HG03097 (cell line): Measurements from ENCODE around the gene TAS1R1.
"Not testable (repeated sequence)": the region's sequence is repeated elsewhere in the genome, so short reads cannot be mapped to it uniquely, and the experiment has no call there.

Source experiments
- ATAC-seq: cut with Tn5 transposase; IDR thresholded peaks from one replicate; pipeline ENCODE4 v1.9.1; 2021; ENCODE audit not compliant: unreplicated experiment, low FRiP score

The TAS1R1 gene

GRCh38 chr1:6587261-6588005 lies 32.3 kb downstream of the TAS1R1 start:
- no peak for ATAC-seq

GRCh38 chr1:6588128-6588892 lies 33.2 kb downstream of the TAS1R1 start:
- ATAC-seq, result no peak

- no peak for ATAC-seq
Measured at GRCh38 chr1:6588893-6589520, 33.9 kb downstream of the TAS1R1 start.

- no peak for ATAC-seq
Measured at GRCh38 chr1:6590046-6590445, 34.9 kb downstream of the TAS1R1 start.

DNA sequence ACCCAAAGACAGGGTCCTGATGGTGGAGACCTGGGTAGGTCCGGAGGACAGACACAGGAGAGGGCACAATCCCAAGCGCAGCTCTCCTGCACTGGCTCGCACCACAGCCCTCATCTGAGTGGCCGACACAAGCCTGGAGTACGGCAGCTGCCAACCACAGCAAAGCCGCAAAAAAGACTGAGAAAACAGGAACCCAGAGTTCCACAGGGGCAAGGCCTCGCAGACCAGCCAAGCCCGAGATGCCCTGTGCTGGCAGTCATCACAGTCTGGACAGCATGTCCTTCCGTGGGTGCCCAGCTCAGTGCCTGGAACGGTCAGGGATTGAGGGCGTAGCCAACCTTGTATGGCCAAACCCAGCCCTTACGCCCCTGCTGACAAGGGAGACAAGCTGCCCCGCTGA lies 36.1 kb downstream of the TAS1R1 start:
- ATAC-seq, result no peak

DNA sequence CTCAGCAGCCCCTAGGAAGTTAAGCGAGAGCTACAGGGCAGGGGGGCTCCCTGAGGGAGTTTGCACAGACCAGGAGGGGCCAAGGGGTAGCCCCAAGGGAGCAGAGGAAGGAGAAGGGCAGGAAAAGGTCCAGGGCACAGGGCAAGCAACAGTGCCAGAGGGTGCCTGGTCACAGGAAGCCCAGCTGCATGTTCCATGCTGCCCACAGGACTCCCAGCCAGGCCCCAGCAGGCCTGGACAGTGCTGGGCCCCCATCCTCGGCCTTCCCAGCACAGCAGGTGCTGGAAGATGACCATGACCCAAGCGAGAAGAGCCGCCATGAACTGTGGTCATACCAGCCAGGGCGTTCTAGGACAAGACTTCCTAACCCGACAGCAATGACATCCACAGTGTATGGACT lies 36.5 kb downstream of the TAS1R1 start:
- no peak for ATAC-seq

DNA sequence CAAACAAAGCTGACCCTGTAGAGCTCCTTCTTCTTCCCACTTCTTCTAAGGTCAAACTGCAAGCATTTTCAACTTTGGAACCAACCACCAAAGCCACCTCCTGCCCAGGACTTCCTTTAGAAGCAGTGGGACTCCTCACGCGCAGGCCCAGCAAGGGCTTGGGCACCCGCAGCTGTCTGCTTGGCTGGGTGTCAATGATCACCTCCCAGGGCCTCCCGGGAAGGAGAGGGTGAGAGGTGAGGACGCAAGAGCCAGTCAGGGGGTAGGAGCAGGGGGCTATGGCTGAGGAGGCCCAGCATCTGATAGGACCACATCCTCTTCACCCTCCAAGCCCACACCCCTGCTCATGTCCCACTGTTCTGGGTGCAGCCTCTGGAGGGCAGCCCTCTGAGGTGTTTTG lies 37.3 kb downstream of the TAS1R1 start:
- no peak for ATAC-seq

DNA sequence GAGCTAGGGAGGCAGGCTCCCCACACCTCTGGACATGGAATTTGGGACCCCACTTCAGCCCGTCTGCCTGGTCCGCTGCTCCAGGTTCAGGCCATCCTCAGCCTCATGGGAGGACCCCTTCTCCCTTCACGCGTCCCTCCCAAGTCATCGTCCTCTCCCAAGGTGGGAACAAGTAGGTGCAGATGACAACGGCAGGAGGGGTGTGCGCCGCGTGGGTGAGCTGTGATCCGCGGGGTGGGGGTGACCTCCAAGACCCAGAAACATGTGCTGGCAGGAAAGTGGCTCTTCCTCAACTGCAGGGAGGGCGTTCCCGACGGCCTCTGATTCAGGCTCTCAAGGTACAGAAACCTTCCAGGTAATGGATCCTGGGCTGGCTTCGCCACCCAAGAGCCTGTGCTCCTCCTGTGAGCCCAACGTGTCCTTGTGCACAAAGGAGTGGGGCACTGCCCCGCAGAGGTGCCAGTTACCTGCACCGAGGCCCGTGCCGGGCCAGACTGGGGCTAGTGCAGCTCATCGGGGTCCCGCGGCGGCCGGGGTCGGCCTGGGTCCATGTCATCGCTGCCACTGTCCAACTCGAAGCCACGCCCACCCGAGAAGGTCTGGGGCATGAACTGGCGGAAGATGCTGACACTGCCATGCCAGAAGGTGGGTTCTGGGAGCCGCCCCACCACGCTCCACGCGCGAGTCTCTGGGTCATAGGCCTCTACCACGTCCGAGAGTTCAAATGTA lies 37.9 kb downstream of the TAS1R1 start:
- no peak for ATAC-seq

DNA sequence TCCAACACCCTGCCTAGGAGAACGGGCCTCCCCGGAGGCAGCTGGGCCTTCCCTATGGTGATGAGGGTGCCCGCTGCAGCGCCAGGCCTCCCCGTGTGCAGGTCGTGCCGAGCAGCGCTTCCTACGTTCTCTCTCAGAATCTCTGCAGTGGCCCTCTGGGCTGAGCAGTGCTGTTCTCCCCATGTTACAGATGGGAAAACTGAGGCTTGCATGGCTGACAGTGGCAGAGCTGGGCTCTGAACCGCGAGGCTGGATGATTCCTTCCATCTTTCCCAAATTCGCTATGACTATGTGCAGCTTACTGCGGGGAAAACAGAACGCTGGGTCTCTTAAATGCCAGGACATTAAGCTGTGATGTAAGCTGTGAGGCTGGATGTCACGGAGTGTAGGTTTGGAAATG lies 38.7 kb downstream of the TAS1R1 start:
- no peak for ATAC-seq

DNA sequence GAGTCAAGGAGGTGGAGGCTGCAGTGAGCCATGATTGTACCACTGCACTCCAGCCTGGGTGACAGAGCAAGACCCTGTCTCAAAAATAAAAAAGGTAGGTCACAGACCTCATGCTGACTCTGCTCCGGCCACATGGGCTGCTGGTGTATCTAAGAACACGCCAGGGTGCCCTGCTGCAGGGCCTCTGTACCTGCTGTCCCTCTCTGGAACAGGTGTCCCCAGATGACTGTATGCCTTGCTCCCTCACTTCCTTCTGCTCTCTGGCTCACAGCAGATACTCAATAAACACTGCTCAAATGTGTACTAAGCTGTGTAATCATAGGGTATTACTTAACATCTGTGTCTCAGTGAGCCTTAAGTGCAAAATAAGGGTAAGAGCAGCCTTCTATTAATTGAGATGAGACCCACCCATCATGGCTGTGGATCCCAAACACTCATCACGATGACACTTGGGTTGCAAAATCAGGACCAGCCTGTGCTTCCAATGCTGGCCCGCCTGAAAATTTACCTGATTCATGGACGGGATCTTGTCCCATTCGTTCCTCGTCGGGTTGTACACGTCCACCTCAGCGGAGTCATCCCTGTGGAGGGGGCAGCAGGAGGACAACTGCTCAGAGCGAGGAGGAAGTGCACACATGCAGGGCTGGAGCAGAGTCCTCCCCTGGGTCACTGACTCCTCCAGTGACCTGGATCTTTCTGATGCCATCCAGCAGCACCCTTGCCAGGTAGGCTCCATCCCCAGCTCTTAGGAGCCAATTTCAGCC lies 40.1 kb downstream of the TAS1R1 start:
- no peak for ATAC-seq

GRCh38 chr1:6596351-6596750 lies 41.2 kb downstream of the TAS1R1 start:
- ATAC-seq, result no peak

DNA sequence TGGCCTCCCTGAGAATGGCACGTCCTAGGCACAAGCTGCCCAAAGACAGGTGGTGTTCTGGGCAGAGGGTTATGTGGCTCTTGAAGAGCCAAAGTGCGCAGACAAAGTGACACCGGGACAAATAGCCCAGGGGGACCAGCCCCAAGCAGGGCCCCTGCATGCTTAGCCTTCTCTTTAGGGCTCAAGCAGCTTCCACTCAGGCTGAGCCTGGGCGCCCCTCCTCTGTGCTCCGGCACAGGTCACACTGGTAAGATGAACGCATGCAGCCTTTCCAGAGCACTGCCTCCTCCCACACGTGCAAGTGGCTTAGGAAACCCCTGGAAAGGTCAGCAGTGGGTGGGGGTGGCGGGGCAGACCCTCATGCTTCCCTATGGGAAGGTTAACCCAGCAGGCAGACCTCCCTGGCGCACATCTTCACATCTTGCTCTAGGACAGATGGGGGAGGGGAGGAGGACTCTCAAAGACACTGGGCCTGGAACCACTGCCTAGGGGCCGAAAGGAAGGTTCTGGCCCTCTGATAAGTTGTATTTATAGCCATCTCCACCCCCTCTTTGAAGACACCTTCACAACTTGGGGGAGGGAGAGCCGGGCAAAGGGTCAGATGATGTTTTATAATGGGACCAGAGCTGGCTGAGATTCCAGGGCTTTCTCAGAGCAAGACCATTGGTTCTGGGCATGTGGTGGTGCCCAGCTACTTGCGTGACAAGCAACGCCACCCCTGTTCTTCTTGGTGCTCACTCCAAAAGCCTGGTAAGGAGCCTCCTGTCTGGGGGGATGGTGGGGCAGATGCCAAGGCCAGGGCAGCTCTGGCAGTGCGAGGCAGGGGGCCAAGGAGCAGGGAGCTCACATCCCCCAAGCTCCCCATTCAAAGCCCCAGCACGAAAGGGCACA lies 42.0 kb downstream of the TAS1R1 start:
- no peak for ATAC-seq

DNA sequence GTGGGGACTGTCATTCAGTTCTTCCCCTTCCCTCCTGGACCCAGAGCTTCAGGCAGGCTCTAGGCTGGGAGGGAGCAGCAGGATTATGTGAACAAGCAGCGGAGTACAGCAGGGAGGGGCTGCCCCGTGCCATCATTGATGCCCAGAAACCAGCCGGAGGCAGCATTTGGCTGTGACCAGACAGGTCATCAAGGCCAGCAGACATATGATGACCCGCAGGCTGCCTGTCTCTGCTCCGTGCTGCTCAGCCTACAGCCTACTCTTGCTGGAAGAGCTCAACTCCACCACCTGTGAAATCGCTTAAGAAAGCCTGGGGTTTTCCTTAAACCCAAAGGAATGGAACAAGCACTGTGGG lies 42.6 kb downstream of the TAS1R1 start:
- no peak for ATAC-seq

- no peak for ATAC-seq
Measured at GRCh38 chr1:6599141-6599975, 44.3 kb downstream of the TAS1R1 start.

GRCh38 chr1:6599991-6600390 lies 44.9 kb downstream of the TAS1R1 start:
- not testable (repeated sequence) for ATAC-seq

DNA sequence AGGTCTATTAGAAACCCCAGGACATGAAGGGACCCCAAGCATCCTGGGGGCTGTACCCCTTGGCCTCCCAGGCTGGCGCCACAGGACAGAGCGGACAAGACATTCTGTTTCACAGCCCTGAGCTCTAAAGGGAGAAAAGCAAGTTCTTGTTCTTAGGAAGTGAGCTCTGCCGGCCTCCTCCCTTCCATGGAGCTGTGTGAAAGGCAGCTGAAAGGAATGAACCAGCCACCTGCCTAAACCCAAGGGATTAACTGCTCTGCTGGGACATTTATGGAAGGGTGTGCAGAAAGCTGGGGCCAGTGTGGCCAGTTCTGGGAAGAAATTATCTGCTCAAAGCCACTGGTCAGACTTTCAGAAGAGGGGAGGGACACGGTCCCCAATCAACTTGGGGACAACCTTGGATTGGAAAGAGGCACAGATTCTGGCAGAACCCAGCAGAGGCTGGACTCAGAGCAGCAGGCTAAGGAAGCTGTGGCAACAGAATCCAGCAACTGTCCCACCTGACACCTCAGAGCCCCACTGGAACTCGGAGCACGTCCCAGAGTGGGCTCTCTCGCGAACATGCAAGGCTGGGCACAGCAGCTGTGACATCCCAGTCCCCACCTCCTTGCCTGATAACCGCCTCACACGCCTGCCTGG lies 45.4 kb downstream of the TAS1R1 start:
- ATAC-seq, result no peak

DNA sequence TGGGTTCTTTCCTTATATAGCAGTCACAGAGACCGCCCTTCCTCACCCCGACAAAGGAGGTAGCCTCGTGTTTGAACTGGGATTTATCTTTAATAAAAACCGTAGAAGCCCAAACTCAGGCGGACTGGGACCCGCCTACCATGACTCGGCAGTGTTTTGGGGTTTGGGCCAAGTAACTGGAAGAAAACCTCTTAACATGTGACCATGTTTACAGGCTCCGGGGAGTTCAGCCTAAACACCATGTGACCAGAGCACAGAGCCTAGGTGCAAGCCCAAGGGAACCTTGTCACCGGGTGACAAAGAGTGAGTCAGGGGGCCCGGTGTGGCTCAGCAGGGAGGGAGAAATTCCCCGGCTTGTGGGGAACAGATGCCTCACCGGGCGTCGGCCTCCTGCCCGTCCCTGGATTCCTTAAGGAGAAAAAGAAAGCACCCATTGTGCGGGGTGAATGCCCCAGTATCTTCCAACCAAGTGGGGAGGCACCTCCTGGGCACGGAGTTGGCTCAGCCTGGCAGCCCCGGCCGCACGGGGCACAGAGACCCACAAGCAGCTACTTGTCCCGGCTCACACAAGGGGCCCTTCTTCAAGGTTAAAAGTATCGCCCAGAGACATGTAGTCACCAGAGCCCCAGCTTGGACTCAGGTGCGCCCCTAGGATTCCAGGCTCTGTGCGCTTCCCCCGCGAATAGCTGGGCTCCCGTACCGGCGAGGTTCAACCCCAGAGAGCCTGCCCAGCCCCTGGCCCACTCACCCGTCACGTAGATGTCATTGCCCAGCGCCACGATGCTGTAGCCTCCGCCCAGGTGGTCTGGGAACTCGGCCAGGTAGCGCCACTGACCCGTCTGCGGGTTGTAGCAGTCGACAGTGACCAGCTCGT lies 46.2 kb downstream of the TAS1R1 start:
- no peak for ATAC-seq
